ENCODE measurements around the gene EPHB2.

EPHB2 gene

DNA sequence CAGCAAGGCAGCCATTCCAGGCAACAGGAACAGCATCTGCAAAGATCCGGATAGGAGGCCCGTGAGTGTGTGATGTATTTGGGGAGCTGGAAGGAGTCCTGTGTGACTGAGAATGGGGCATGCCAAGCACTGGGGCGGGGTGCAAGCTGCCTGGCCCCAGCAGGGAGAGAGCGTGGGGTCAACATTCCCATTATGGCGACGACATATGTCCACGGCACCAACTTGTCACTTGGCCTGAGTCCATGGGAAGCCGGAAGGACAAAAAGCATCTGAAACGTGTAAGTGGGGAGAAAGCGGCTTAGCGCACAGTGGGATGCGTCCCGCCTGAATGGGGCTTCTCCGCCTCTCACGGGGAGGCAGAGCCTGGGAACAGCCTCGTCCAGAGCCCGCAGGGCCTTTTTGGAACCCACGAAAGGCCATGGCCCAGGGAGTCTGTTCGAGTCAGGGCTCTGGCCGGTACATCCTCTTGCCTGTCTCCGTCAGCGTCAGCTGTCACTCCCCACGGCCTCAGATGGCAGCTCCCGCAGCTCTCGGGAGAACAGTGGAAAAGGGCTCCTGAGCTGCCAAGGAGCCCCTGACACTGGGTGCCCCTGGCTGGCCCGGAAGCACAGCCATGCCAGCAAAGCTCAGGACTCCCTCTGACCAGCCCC, 12.4 kb downstream of the EPHB2 start:
- no peak for DNase-seq (ENCODE audit: low read depth)

DNA sequence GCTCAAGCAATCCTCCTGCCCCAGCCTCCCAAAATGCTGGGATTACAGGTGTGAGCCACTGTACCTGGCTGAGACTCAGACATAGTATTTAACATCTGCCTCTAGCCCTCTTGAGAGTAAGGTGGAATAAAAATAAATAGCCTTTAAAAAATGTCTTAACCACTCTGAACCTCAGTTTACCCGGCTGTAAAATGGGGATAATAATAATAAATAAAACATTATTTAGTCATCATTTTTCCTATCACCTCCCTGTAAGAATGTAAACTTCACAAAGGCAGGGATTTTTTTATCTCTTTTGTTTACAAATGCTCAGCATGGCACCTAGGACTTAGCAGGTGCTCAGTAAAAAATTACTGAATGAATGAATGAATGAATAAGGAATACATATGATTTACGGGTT, 17.2 kb downstream of the EPHB2 start:
- no peak for DNase-seq (ENCODE audit: low read depth)

DNA sequence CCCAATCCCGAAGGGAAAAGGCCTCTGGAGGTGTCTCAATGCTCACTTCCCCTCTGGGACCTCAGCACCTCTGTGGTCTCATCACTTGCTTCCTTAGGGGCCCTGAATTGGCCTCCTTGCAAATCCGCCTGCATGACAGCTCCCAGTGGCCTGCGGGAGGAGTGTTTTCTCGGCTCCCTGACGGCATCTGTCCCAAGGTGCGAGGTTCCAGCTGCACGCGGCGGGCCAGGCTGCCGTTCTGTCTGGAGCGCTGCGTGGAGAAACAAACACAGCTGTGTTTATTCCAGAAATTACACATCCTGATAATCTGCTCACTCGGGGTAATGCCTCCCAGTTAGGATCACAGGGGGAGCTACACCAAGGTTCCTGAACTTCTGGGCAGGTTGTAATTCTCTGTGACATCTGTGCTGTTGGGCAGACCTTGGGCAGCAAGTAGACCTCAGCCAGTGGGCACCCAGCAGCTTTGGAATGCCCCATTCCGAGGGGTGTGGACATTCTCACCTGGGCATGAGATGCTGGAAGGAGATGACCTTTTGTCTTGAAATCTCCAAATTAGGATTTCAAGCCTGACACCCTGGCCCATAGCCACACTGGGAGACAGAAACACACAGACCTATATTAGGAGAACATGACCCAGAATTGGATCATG, 18.2 kb downstream of the EPHB2 start:
- DNase-seq (ENCODE audit: low read depth), result no peak

DNA sequence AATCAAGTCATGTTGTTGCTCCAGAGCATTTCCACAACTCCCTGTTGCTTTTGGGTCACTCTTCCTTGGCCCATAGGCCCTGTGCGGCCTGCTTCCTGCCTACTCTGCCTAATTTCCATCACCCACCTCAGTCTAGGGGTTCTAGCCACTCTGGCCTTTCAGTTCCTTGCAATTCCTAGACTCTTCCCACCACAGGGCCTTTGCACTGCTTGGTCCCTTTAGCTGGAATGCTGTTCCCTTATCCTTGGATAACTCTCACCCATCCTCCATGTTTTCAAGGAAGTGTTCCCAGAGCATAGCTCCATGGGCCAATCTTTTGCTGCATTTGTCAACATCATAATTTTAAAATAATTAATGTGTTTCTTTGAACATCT, 18.7 kb downstream of the EPHB2 start:
- DNase-seq (ENCODE audit: low read depth), result no peak

DNA sequence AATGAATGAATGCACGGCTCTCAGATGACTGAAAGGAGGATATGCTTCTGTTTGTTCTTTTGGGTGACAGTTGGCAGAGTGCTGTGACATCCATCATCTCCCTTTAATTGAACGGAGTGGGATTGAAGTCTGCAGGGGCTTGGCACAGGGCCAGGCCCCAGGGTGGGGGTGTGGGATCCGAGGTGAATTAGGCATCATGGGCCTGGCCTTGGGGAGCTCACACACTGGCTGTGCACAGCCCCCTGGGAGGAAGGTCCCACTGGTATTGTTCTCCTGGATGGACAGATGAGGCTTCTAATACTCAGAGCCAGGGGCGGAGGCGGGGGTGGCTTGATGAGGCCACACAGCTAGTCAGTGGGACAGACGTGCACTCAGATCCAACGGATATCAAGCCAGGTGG, 19.3 kb downstream of the EPHB2 start:
- no peak for DNase-seq (ENCODE audit: low read depth)

DNA sequence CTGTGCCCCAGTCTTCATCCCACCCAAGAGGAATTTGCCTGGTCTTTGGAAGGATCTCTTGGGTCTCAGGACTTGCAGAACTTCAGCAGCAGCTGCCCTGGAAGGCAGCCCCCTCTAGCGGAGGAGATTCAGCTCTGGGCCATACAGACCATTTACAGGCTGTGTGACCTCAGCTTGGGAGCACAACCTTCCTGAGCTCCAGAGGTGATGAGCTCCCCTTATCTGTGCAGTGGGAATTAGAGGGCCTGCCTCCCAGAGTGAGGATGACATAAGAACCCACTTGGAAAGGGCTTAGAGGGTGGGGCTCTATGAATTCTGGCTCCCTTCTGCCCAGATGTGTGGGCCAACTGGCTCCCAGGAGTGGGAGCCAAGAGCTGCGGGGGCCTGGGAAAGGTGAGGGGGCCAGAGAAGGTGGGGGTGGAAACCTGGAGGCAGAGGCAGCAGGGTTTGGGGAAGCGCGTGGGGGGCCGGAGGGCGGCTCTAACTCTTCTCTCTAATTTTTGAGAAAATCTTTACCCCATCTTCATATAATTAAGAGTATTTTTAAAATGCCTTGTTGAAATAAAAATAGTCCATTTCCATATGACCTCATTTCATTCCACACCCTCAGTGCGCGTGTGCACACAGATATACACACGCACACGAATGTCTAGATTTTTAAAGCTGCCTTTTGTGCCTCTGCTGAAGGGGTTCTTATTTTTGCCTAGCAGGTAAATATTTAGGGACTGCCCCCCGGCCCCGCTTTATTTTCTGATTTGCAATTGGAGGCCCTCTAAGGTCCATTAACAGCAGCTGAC, 21.5 kb downstream of the EPHB2 start:
- no peak for DNase-seq (ENCODE audit: low read depth)

DNA sequence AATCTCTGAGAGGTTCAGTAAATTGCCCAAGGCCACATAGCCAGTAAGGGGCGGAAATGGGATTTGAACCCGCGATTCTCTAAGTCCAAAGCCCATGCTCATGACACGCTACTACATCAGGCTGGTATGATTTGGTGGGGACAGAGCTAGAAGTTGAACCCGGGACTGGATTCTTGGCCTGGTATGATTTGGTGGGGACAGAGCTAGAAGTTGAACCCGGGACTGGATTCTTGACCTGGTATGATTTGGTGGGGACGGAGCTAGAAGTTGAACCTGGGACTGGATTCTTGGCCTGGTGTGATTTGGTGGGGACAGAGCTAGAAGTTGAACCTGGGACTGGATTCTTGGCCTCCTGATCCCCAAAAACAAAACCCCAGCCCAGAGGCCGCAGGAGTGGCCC, 23.0 kb downstream of the EPHB2 start:
- no peak for DNase-seq (ENCODE audit: low read depth)

DNA sequence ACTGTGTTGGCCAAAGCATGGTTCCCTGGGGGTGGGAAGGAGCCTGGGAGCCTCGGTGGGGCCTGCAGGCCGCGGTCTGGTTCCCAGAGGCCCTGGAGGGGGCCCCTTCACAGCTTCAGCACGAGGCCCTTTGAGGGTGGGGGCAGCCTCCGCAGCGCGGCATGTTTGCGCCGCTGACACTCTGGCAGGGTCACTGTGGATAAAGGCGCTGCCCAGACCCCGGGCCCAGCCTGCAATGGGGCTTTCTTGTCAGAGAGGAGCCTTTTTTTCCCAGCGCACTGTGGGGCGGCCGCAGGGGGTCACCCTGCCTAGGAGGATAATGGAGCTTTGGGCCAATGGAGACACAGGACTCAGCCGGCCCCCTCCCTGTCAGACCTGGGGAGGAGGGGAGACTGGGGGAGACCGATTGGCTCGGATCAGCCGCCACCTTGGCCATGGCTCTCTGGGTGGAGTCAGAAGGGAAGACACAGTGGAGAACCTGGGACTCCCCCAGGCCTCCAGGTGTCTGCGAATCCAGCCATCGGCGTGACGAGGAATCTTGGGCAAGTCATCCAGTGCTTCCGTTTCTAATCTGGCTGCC, 26.0 kb downstream of the EPHB2 start:
- DNase-seq (ENCODE audit: low read depth), result no peak

DNA sequence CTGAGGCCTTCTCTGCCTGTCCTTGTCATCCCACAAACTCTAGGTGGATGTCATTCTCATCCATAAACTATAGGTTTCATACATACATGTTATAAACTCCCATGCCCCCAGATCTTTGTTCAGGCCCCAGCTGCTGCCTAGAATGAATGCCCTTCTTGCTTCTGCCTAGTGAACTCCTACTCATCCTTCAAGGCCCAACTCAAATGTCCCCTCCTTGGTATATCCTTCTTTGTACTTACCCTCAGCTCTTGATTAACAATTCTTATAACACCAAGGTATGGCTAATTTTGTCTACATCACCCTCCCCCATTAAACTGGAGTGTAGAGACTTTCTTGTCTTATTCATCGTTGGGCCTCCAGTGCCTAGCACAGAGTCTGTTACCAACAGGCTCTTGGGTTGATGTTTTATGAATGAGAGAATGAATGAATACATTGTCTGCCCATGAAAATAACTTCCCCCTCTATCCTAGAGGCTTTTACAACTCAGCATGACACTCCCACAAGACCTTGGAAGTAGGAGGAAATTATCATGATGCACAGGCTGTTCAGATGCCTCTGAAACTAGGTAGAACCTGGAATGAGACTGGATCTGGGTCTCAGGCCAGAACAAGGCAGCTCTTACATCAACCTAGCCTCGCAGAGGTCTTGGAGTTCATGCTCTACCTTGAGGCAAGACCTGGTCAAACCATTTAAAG, 26.9 kb downstream of the EPHB2 start:
- no peak for DNase-seq (ENCODE audit: low read depth)

DNA sequence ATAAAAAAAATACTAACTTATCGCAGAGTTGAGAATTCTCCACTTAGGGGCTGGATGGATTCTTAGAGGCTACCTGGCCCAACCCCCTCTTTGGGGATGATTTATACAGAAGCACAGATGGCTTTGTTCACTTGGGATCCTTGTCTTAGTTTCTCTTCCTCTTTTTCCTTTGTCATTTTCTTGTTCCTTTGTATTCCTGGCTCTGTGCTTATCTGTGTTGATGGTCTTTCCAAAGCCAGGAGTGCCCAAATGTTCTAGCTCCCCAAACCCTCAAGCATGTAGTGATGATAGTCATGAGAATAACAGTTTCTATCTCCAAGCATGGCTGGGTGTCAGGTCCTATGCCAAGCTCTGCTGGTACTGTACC, 27.4 kb downstream of the EPHB2 start:
- no peak for DNase-seq (ENCODE audit: low read depth)

DNA sequence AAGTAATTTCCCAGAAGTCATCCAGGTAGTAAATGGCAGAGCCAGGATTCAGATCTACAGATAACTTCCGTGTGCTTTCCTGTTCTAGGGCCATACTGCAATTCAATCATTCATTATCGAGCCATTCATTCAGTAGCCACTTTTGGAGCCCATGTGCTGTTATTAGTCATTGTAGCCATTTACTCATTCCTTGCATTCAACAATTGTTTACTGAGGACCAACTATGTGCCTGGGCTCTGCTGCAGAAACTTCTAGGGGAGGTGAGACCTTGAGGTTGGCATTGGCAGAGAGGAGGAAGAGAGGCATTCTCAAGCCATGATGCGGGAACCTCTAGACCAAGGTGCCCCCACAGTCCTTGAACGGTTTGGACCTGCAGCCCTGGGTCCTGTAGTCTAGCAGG, 27.9 kb downstream of the EPHB2 start:
- no peak for DNase-seq (ENCODE audit: low read depth)

DNA sequence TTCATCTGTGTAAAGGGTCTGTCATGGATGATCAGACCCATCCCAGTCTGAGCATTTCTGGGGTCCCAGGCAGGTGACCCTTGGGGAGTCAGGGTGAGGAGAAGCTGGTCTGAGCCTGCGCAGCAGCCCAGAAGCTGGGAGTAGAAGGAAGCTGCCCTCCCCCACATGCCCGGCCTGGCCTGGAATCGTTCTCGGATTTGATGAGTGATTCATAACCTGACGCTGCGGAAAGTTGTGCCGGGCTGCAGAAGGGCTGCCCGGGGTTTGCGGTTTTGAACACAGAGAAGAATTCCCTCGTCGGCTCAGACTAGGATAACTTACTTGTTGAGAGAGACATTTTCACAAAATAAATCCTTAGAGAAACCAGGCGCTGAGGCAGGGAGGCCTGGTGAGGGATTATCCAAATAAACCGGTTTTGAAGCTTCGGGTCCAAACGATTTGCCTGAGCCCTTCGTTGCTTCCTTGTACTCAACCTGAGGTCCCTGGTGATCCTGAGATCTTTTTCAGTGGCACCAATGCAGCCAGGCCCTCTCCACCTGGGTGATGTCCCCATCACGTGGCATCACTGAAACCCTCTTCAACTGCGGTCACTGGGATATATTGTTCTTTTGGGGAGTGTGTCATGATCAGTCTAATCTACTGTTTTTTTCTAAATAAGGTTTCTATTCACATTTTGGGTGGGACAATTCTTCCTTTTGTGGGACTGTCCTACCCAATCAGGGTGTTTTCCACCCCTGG, 29.2 kb downstream of the EPHB2 start:
- no peak for DNase-seq (ENCODE audit: low read depth)

DNA sequence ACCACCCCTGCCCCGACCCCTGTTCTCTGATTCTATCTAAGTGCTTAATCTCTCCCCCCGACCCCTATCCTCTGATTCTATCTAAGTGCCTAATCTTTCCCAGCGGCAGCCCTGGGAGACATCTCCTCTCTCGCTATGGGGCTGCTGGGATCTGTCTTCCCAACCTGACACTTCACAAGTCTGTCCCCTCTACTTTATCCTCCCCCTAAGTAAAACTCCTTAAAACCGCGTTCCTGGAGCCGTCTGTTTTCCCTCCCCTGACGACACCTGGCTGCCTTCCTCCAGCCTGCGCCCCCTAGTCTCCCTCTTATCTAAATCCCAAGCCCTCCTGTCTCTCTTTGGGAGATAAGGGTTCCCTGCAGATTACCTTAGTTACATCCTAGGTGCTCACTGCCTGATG, 30.5 kb downstream of the EPHB2 start:
- DNase-seq (ENCODE audit: low read depth), result no peak

DNA sequence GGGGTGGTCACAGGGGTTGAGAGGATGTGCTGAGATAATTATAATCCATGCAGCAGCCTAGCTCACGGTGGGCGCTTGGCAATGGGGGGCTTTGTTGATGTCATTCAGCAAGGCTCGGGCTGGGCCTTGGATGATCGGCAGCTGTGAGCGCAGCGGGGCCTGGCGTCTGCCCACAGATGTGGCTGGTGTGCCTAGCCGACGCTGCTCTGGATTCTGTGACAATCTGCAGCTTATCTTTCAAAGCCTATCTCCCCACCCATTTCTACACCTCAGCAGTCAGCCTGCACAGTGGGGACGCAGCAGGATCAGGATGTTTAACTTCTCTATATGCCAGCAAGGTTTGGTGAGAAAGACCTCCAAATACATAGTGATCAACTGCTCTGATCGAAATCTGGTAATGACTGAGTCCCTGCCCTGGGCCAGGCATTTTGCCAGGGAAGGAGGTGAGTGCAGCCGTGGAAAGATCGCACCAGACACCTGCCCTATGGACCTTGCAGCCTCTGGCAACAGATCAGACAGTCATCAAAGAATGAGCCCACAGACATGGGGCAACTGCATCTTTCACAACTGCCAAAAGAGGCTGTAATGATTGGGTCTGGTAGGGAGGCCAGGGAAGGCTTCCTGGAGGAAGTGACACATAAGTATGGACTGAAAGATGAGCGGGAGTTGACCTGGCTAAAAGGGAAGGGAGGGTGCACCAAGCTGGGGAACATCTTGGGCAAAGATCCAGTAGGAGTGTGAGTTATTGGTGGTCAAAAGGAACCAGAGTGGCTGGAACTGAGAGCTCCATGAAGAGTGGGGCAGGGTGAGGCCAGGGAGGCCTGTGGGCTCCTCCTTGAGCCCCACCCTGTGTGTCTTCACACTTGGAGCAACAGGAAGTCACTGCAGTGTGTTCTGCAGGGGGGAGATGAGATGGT, 35.3 kb downstream of the EPHB2 start:
- DNase-seq (ENCODE audit: low read depth), result no peak

DNA sequence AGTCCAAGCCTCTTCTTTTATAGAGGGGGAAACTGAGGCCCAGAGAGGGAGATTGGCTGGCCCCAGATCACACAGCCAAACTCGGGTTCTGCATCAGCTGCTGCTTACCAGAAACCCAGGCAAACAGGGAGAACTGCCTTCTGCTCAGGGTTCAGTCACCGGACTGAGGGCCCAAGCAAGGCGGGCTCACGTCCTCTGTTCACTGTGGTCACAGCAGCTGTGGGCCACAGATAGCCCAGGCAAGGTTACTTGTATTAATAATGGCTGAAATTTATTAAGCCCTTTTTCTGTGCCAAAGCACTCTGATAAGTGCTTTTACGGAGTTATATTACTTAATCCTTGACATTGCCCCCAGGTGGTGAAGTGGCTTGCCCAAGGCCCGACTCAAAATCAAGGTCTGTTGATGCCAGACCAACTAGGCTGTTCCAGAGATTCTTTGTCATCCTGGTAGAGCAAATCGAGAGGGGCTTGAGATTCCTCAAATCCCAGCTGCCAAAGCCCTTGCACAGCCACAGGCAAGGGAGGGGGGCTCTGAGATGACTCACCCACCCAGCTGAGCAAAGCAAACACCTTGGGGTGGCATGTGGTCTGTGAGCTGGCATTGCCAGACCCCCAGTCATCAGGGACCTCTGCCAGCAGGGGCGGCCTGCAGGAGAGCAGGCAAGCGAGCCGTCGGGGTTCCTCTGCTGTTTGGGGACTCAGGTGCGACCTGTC, 36.5 kb downstream of the EPHB2 start:
- DNase-seq (ENCODE audit: low read depth), result no peak

DNA sequence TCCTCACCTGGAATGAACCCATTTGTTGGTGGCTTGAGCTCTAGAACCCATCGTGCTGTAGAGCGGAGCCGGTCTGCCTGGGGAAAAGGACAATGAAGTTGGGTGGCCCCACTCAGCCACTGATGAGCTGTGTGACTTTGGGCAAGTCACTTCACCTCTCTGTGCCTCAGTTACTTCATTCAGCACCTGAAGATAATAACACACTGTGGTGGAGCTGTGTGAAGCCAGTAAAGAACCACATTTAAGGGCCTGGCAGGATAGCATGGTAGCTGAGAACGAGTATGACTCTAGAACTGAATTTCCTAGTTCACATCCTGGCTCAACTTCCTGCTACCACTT, 37.1 kb downstream of the EPHB2 start:
- no peak for DNase-seq (ENCODE audit: low read depth)

DNA sequence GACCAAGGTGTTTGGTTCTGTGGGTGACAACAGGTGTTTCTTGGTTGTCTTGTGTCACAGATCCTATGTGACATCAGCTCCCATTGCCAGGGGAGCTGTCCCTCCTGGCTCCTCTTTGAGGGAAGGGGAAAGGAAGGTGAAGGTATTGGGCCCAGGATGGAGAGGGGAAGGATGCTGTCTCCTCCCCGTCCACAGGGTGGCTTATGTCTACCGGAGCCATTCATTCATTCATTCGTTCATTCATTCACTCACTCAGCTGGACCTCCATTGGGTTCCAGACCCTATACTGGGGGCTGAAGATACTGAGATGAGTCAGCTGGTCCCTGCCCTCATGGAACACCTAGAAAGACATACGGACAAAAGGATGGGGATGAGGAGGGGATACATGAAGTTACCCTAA, 38.9 kb downstream of the EPHB2 start:
- DNase-seq (ENCODE audit: low read depth), result no peak

DNA sequence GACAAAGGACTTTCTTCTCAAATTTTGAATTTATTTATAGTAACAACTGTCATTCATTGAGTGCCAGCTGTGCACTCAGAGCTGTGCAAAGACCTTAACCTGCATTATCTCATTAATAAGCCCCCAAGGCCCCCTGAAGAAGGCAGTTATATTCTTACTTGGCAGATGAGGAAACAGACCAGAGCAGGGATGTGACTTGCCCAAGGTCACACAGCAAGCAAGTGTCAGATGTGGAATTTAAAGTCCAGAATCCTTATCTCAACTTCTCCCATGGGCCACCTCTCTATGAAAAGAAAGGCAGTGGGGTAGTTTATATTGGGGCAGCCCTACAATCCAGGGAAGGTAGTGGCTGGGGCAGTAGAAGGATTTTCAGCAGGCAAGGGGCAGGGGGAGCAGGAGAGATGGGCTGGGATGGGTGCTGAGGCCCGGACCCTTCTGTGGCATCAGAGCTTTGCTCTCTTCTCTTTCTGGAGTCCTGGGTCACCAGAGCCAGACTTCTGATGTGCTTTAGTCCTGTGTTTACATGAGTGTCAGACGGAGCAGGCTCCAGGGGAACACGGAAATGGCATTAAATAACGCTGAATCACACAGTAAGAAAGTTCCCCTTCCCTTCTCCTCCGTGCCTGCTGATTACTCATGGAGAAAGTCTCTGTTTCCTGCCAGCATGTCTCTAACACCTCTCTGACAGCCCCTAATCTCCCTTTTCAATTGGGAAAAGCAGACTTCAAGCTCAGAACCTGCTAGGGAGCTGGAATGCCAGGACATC, 39.5 kb downstream of the EPHB2 start:
- DNase-seq (ENCODE audit: low read depth), result no peak

DNA sequence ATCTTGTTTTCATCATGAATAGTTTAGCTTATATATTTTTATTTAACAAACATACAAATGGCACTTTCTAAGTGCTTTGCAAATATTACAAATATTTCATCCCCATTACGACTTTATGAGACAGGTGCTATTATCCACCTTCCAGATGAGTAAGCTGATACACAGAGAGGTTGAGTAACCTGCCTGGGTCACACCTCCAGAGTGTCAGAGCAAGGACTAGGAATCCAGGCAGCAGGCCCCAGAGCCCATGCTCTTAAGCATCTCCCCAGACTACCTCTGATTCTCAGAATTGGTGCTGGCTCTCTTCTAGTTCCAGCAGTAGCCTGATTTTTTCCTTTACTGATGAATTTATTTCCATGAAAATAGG, 40.0 kb downstream of the EPHB2 start:
- DNase-seq (ENCODE audit: low read depth), result no peak

DNA sequence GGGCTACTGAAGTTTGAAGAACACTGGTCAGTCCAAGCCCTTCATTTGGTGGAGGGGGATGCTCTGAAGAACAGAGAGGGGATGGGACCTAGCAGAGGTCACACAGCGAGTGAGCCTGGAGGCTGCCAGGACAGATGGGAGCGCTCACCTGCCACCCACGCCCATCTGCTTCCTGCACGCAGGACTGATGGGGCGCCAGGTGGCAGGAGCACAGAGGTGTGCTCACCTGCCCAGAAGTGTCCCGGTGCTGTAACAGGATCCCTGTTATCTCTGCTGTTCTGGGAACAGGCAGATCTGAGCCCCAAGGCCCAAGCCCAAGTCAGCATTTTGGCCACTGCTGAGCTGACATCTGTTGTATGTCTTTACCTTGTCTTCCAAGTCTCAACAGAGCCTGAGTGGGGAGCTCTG, 40.5 kb downstream of the EPHB2 start:
- no peak for DNase-seq (ENCODE audit: low read depth)

Measured in stimulated activated CD8-positive, alpha-beta memory T cell treated with anti-CD3 and anti-CD28 coated beads, Interleukin-15, amount 100 ng/mL, for 24 hours (primary cell).